B cell (primary cell): Measurements from ENCODE around the gene CORO1C.

ENCODE experiments used
- EZH2 ChIP-seq: IDR thresholded peaks from 2 replicates; pipeline ENCODE4 v1.6.1; 2012; ENCODE audit warnings: borderline replicate concordance, low read depth, mild to moderate bottlenecking, moderate library complexity, low read length; ENCODE audit not compliant: insufficient read depth, poor library complexity, severe bottlenecking
- TF ChIP-seq, protein P1 (sequence below): fragments of 200-600 bp; IDR thresholded peaks from one replicate; pipeline ENCODE4 v1.8.0; 2022; ENCODE audit warnings: antibody characterized with exemption, mild to moderate bottlenecking

DNA sequence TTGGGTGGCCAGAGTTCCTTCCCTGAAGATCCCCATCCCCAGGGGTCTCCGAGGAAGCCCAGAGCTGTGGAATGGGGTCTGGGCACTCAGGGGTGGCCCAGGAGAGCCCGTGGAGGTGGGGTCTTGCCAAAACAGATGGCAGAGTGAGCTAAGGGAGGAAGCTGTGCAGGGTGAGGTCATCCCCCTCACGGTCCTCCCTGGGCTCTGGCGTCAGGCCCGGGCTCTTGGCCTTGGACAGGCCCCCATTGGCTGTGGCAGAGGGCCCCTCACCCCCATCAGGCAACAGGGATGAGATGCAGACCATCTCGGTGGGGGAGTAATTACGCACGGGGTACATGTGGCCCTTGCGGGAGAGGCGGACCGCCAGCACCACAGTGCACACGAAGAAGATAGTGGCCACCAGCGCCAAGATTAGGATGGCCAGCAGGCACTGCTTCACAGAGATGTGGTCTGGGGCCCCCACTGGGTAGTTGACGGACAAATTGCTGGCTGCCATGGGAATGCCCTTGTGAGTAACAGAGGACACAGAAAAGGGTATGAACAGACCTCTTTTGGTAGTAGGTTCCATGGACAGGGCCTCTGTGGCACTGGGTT is 108.3 kb downstream of the CORO1C start:
- TF ChIP-seq, protein P1, sequence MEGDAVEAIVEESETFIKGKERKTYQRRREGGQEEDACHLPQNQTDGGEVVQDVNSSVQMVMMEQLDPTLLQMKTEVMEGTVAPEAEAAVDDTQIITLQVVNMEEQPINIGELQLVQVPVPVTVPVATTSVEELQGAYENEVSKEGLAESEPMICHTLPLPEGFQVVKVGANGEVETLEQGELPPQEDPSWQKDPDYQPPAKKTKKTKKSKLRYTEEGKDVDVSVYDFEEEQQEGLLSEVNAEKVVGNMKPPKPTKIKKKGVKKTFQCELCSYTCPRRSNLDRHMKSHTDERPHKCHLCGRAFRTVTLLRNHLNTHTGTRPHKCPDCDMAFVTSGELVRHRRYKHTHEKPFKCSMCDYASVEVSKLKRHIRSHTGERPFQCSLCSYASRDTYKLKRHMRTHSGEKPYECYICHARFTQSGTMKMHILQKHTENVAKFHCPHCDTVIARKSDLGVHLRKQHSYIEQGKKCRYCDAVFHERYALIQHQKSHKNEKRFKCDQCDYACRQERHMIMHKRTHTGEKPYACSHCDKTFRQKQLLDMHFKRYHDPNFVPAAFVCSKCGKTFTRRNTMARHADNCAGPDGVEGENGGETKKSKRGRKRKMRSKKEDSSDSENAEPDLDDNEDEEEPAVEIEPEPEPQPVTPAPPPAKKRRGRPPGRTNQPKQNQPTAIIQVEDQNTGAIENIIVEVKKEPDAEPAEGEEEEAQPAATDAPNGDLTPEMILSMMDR = no peak
- TF ChIP-seq EZH2 = no peak
